Thoracic aorta (tissue), 2 donors: ENCODE results near the gene ATXN10. TPM values are rescaled to one million over a fixed set of nuclear protein-coding genes. Genes with fewer than 3 reads are reported as not detected.

Experiments
- ATAC-seq: fragments of 150-250 bp; one replicate; pipeline ENCODE4 v1.8.0; 2017; ENCODE audit warnings: low read depth; ENCODE audit not compliant: insufficient number of reproducible peaks, low FRiP score
- DNase-seq: peaks from one replicate; pipeline ENCODE4 v3.0.0-alpha.2; 2020; ENCODE audit warnings: low spot score
- H3K27ac ChIP-seq, 2 donors: fragments of 200-600 bp; sonication (generic); 1 replicate in 1 of 2; 2 replicates in 1 of 2; pipeline ENCODE4 v1.5.1; 2016; ENCODE audit warnings: mild to moderate bottlenecking in 2 of 2, moderate library complexity in 2 of 2
- H3K27me3 ChIP-seq: fragments of 200-600 bp; sonication (generic); replicated peaks from 2 replicates; pipeline ENCODE4 v1.6.0; 2016; ENCODE audit warnings: mild to moderate bottlenecking; ENCODE audit not compliant: insufficient read depth
- H3K36me3 ChIP-seq: fragments of 200-600 bp; sonication (generic); one replicate; pipeline ENCODE4 v1.5.1; 2016
- H3K4me1 ChIP-seq, 2 donors: fragments of 200-600 bp; sonication (generic); 1 replicate in 1 of 2; 2 replicates in 1 of 2; pipeline versions ENCODE4 v1.5.1 to v1.6.0; 2016; ENCODE audit warnings: low read depth in 2 of 2, mild to moderate bottlenecking in 1 of 2; ENCODE audit not compliant: control insufficient read depth in 1 of 2
- H3K4me3 ChIP-seq: fragments of 200-600 bp; sonication (generic); 2 replicates; pipeline ENCODE4 v1.5.1; 2016; ENCODE audit warnings: mild to moderate bottlenecking
- H3K9me3 ChIP-seq: fragments of 200-600 bp; sonication (generic); 2 replicates; pipeline ENCODE4 v1.5.1; 2016
- total RNA-seq, 2 donors: library from RNA; depleted of rRNA; stranded (reverse); fragments of >200 nt; gene quantifications; one replicate each; pipeline versions ENCODE4 v1.1.0 to v1.2.3, GENCODE V29; 2016
- TF ChIP-seq, protein P1 (sequence below): fragments of 200-600 bp; sonication (generic); IDR thresholded peaks from one replicate; pipeline ENCODE4 v1.5.1; 2019; ENCODE audit warnings: antibody characterized with exemption

Gene ATXN10
- total RNA-seq, 2 donors from 2014 or later = 52.9 to 164 TPM

GRCh38 chr22:45893516-45893915 is 221.9 kb downstream of the ATXN10 start:
- Histone ChIP-seq H3K36me3 (no peaks in the 10 kb centered on the region), H3K27ac (no peak overlapping the region), H3K4me1 (no peaks in the 10 kb centered on the region), H3K27me3 (no peaks in the 10 kb centered on the region), H3K4me3 (no peak overlapping the region), H3K9me3 (no peaks in the 10 kb centered on the region)
- DNase-seq (no peak), ATAC-seq (no peak)
- TF ChIP-seq, protein P1, sequence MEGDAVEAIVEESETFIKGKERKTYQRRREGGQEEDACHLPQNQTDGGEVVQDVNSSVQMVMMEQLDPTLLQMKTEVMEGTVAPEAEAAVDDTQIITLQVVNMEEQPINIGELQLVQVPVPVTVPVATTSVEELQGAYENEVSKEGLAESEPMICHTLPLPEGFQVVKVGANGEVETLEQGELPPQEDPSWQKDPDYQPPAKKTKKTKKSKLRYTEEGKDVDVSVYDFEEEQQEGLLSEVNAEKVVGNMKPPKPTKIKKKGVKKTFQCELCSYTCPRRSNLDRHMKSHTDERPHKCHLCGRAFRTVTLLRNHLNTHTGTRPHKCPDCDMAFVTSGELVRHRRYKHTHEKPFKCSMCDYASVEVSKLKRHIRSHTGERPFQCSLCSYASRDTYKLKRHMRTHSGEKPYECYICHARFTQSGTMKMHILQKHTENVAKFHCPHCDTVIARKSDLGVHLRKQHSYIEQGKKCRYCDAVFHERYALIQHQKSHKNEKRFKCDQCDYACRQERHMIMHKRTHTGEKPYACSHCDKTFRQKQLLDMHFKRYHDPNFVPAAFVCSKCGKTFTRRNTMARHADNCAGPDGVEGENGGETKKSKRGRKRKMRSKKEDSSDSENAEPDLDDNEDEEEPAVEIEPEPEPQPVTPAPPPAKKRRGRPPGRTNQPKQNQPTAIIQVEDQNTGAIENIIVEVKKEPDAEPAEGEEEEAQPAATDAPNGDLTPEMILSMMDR = no peak

Other genes starting within 250 kb of the ATXN10 start
- gene FBLN1, start 169.0 kb upstream of the ATXN10 start, total RNA-seq = 100 to 1,000 TPM; 587 to 972 TPM